HEK293T (cell line): ENCODE data around the gene SYNE1.

Experiments
- ELF4 ChIP-seq: fragments of 450-650 bp; IDR thresholded peaks from 2 replicates; pipeline ENCODE4 v1.6.1; 2017; ENCODE audit warnings: antibody characterized with exemption
- FOXK2 ChIP-seq: fragments of 450-650 bp; IDR thresholded peaks from 2 replicates; pipeline ENCODE4 v1.6.1; 2016; ENCODE audit warnings: mild to moderate bottlenecking
- FOXM1 ChIP-seq: fragments of 450-650 bp; IDR thresholded peaks from 2 replicates; pipeline ENCODE4 v1.6.1; 2017; ENCODE audit warnings: mild to moderate bottlenecking, borderline replicate concordance
- NFRKB ChIP-seq: fragments of 450-650 bp; IDR thresholded peaks from 2 replicates; pipeline ENCODE4 v1.6.1; 2016; ENCODE audit warnings: mild to moderate bottlenecking, moderate library complexity
- TARDBP ChIP-seq: fragments of 450-650 bp; IDR thresholded peaks from 2 replicates; pipeline ENCODE4 v1.6.1; 2016

DNA sequence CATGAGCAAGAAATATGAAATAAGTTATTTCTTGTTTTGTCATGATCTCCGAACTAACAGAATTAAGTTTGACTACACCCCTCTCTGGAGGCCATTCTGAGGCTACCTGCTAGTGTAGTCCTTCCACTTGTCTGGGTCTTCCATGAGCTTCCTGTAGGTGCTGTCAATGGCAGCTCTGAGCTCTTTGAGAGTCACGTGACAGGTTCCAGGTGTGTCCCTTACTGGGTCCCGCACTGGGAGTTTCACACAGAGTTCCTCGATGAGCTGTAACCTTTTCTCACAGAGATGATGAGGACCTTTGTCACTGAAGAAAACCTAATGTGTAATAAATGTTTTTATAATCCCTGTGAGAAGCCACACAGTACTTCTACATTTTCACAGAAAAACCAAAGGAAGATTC, 186.6 kb downstream of the SYNE1 start:
- TF ChIP-seq ELF4, result no peak
- no peak for TF ChIP-seq FOXM1
- no peak for TF ChIP-seq FOXK2
- no peak for TF ChIP-seq NFRKB
- no peak for TF ChIP-seq TARDBP
